HG03135 (cell line): ENCODE data around the gene ARHGAP22.
"Not testable (repeated sequence)": the region's sequence is repeated elsewhere in the genome, so short reads cannot be mapped to it uniquely, and the experiment has no call there.

Source experiments
- ATAC-seq: cut with Tn5 transposase; IDR thresholded peaks from one replicate; pipeline ENCODE4 v1.9.1; 2021; ENCODE audit warnings: mild to moderate bottlenecking, moderate library complexity; ENCODE audit not compliant: unreplicated experiment

Gene ARHGAP22

GRCh38 chr10:48604991-48605508 is at the start of gene ARHGAP22:
Gene ARHGAP22 (minus strand): TSS chr10:48605073. CDS start chr10:48604796, 277 bp downstream.
- ATAC-seq, result no peak

DNA sequence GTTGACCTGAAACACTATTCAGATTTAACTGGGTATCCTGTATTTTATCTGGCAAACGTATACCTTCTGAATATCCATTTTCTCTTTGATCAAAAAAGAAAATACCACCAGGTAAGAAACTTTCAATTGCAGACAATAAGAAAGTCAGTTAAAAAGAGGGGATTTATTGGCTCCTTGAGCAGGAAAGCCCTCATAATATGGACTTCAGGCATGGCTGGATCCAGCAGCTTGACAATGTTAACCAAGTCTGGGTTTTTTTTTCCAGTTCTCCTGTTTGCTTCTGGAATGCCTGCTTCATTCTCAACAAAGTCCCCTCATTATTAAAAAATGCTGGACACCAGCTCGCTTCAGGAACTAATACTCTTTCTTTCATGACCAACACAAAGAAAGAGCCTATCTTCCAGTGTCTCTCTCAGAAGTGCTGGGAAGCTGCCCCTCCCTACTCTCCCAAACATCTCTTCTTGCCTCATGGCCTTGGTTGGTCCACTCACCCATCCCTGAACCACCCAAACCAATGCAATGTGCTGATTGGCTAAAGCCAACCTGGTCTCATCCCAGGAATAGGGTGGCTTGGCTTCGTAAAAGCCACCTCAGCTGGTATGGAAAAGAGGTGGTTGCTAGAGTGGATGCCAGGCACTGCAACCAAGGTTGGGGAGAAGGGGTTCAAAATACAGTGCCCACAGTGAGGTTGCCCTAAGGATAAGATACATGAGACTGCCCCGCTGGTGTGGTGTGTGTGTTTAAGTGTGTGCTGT is 49.2 kb upstream of the ARHGAP22 start:
- ATAC-seq, result no peak

DNA sequence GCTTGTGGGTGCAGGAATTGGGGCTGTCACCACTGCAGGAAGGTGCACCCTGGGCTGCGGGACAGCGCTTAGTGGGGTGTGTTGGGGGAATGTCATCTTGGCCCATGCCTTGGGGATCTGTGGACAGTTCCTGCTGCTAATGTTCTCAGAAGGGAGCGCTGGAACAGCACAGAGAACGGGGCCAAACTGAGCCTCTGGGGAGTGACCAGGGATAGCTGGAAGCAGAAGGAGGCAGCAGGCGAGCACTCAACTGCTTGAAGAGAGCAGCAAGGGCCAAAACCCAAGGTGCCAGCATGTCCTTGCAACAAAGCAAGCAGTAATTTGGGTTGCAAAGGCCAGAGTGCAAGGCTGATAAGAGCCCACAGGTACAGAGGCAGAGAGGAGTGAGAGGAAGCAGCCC is 48.5 kb upstream of the ARHGAP22 start:
- no peak for ATAC-seq

DNA sequence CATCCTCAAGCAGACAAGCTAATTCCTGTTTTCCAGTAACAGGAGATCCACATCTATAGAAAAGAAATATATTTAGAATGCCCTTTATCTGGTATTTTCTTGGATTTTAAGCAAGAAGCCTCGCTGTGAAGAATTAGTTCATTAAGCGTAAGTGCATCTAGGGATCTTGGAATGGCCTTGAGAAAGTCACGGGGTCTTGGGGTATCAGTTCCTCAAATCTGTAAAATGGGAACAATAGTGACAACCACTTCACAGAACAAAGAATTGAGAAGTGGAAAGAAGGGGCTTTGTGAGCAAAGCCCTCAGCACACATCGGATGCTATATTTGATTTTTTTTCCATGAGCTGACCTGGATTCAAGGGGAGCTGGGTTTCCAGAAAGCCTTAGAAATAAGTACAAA is 47.5 kb upstream of the ARHGAP22 start:
- ATAC-seq, result no peak

DNA sequence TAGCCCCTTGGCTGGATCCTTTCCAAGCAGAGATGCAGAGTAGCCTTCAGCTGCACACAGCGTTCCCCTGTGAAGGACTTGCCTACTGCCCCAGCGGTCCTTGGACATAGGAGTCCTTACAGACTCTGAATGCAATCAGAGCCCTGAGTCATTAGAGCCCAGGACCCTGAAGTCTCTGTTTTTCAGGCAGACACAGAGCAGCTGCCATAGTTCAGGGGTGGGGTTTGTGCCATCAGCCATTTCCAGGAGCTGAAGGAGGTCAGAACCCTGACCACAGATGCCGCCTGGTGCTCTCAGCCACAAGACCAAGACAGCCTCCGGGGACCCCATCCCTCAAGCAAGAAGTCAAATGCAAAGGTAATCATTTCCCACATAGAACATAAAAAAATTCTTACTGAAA is 47.0 kb upstream of the ARHGAP22 start:
- no peak for ATAC-seq

DNA sequence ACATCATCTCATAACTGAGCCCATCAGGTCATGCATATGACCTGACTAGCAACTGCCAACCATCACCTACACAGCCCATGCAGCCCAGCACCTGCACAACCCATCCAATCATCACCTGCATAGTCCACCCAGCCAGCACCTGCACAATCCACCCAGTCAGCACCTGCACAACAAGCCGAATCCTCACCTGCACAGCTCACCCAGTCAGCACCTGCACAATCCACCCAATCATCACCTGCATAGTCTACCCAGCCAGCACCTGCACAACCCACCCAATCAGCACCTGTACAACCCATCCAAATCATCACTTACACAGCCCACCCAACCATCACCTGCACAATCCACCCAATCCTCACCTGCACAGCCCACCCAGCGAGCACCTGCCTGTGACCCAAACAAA is 46.4 kb upstream of the ARHGAP22 start:
- no peak for ATAC-seq

DNA sequence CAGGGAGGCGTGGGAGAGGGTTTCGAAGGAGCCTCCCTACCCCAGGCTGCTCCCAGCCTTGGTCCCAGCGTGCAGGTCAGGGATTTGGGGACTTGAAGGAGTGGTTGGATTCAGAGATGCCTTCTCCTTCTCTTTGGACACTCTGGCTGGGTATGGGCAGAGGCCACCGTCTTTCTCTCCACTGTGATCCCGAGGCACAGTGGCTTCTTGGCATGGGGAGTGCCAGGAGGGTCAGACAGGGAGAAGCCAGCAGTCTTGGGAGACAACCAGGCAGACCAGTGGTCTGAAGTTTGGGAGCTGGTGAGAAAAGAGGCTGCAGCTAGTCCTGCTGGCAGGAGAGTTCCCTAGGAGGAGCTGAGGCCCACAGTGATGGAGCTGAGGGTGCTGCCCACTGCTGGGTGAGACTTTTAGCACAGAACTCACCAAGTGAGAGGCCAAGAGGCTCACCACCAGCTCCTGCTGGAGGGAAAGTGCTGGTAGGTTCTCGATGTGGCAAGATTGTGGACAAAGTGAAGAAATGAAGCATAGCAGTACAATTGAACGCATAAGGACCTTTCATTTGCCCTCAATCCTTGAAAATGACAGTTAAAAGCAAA is 44.6 kb upstream of the ARHGAP22 start:
- ATAC-seq, result no peak

DNA sequence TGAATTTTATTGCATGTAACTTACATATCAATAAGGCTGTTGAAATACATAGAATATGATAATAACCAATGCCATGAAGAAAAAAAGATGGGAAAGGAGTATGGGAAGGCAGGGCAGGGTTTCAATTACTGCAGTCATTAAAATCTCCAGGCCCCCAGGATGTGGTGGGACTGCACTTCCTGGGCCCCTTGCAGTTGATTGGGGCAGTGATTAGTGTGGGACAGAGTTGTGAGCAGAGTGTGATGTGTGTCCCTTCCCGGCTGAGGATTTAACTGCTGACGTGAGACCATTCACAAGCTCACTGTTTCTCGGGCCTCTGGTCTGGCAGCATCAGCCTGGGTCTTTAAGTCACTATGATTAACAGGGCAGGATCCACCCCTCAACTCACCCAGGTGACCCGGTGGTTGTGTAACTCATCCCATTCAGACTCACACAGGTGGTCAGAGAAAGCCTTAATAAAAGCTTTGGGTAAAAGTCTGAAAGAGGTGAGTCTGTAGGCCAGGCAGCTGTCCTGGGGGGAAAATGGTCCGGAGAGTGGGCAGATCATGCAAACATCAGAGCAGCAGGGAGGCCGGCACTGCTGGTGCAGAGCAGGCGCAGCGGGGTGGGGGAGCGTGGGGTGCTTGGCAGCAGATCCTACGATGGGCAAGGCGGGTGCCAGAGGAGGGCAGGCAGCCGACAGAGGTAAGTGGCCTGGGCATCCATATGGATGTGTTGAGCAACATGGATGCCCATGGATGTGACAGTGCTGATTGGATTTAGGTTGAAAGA is 43.5 kb upstream of the ARHGAP22 start:
- ATAC-seq, result no peak

GRCh38 chr10:48647073-48647472 is 42.2 kb upstream of the ARHGAP22 start:
- not testable (repeated sequence) for ATAC-seq

- ATAC-seq, result no peak
Measured at GRCh38 chr10:48645600-48645999, 40.7 kb upstream of the ARHGAP22 start.

GRCh38 chr10:48641099-48641690 is 36.3 kb upstream of the ARHGAP22 start:
- not testable (repeated sequence) for ATAC-seq

DNA sequence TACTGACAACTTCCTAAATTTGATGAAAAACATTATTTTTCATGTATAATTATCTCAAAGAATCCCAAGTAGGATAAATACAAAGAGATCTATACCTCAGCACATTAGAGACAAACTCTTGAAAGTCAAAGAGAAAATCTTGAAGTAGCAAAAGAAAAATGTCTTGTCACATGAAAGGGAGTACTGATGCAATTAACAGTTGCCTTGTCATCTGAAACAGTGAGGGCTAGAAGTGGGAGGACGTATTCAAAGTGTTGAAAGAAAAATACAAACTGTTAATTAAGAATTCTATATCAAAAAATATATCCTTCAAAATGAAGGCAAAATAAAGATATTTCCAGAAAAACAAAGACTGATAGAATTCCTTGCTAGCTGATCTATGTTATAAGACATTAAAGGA is 35.5 kb upstream of the ARHGAP22 start:
- ATAC-seq, result no peak

DNA sequence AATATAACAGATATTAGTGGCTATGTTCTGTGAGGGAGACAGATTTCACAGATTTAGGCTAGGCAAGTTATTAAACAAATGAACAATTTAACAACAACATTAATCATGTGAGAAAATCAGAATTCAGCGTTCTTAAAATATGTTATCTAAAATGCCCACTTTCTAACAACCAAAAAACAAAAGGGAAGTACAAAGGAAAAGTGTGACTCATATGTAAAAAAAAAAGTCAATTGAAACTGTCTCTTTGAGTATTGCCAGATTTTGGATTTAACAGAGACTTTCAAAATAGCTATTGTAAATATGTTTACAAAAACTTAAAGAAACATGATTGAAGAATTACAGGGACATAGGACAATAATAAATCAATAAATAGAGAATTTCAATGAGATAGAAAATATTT is 34.8 kb upstream of the ARHGAP22 start:
- ATAC-seq, result no peak

GRCh38 chr10:48638739-48639527 is 34.1 kb upstream of the ARHGAP22 start:
- no peak for ATAC-seq

DNA sequence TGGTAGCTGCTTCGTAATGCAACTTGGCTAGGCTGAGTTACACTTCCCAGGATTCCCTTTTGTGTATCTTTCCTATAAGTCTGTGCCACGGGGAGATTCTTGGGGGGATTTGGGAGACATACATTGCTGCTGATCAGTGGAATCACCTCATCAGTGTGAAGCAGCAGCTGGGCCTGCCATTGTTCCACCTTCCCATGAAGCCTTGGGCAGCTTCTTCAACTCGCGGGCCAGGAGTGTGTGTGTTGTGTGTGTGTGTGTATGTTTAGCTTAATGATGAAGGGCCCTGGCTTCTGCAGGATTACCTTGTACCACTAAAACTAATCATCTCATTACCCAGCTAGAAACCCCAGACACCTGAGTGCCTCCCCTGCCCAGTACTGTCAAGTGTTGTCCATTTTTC is 33.3 kb upstream of the ARHGAP22 start:
- no peak for ATAC-seq

GRCh38 chr10:48636901-48637300 is 32.0 kb upstream of the ARHGAP22 start:
- ATAC-seq, result no peak

- ATAC-seq, result no peak
Measured at GRCh38 chr10:48636231-48636630, 31.4 kb upstream of the ARHGAP22 start.

GRCh38 chr10:48634984-48635557 is 30.2 kb upstream of the ARHGAP22 start:
- ATAC-seq, result no peak

DNA sequence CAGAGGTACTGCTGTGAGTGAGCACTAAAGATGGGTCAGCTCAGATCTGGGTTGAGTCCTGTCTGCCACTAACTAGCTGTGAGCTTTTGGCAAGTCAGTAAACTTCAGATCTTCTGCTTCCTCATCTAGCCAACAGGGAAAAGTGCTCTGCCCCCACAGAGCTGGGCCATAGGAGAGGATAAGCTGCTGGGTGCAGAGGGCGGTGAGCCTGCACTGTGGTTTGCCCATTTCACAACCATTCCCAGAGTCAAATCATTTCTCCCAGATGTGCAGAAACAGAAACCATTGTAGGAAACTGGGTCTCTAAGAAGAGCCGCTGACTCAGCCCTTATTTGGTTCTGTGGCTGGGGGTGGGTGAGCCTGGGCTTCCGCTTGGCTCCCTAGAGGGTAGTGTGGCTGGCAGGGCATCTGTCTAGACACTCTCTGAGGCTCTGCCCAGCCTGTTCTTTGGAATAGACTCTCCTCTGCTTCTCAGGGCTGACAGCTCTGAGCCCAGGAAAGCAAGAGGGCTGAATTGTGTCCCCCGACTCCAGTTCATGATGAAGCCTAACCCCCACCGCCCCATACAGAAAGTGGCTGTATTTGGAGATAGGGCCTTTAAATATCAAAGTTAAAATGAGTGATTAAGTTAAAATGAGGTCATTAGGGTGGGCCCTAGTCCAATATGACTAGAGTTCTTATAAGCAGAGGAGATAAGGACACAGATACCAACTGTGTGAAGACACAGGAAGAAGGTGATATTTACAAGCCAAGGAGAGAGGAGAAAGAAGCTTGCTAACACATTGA is 29.5 kb upstream of the ARHGAP22 start:
- ATAC-seq, result peak; percentile 94
